Keratinocyte (primary cell): Measurements from ENCODE around the gene TDP1.

ENCODE experiments used
- CTCF ChIP-seq, 3 experiments: IDR thresholded peaks in 1 of 3; conservative IDR thresholded peaks in 1 of 3; optimal IDR thresholded peaks in 1 of 3; 2 replicates in 2 of 3; 3 replicates in 1 of 3; pipeline versions ENCODE3 to v1.5.1; 2011; ENCODE audit warnings: low read length in 3 of 3, mild to moderate bottlenecking in 3 of 3, moderate library complexity in 2 of 3, control low read depth in 1 of 3, inconsistent platforms in 1 of 3; ENCODE audit not compliant: insufficient read depth in 2 of 3; ENCODE audit errors: extremely low read depth in 1 of 3
- EZH2 ChIP-seq: IDR thresholded peaks from one replicate; pipeline ENCODE4 v1.6.1; 2012; ENCODE audit warnings: inconsistent platforms, mild to moderate bottlenecking, low read length, moderate library complexity

- no peak for TF ChIP-seq EZH2
- no peak for TF ChIP-seq CTCF (optimal IDR thresholded peaks at IDR 0.05 in 1 of 3, IDR thresholded peaks at IDR 0.05 in 1 of 3, conservative IDR thresholded peaks at IDR 0.05 in 1 of 3; ENCODE audit: extremely low read depth in 1 of 3, insufficient read depth in 2 of 3, low read length in 3 of 3)
These were observed 107.3 kb downstream of the TDP1 start for GRCh38 chr14:90062822-90063539.
